Measurements from ENCODE around the gene SPINT1. TPM values are rescaled to one million over a fixed set of nuclear protein-coding genes. Genes with fewer than 3 reads are reported as not detected.

SPINT1 gene
- total RNA-seq, 1 donor = 4.2 TPM

DNA sequence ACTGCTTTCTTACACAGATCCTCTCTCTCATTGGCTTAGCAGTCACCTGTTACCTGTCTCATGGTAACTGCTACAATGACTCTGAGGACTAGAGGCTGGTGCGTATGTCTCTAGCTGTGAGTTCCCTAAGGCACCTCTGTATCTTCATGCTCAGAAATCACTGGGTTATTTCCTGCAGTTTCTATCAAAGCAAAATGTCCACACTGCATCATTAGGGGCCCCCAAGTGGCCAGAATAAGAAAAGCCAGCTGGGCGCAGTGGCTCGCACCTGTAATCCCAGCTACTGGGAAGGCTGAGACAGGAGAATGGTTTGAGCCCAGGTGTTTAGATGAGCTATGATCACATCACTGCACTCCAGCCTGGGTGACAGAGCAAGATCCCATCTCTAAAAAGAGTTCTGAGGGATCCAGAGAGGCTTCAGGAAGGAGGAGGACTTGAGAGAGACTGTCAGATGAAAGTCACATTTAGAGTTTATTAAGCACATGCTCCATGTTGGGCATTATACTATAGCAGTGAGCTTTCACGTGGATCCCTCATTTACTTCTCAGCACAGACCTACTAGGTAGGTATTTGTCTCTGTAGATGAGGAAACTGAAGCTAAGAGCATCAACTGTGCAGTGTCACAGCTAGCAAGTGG lies 48.1 kb downstream of the SPINT1 start:
- Histone ChIP-seq H3K27me3 (ENCODE audit: insufficient read depth, low read length) (no peaks in the 10 kb centered on the region), H3K9me3 (ENCODE audit: low read depth, low read length) (no peaks in the 10 kb centered on the region)

DNA sequence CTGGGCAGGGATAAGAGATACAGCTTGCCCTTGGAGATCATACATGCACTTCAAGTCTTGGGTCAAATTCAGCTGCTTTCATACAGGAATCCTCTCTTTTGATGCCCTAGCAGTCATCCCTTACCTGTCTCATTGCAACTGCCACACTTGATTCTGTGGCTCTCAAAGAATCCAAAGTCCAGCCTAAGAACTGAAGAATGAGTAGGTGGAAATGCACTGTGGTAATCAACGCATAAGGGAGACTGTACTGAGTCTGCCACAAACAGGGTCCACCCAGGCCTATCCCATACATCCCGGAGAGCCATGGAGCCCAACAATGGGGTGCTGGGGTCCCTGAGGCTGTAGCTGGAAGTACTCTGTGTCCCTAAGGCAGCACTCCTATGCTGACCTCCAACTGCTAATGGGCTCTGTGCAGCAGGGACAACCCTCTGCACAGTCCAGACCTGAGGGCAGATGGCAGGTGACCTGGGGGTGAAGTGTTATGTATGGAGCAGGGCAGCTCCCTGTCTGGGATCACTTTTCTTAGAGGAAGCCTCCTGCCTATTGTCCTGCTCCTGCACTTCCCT lies 48.7 kb downstream of the SPINT1 start:
- H3K4me1 ChIP-seq (ENCODE audit: insufficient read depth, low read length) = peaks cover 34% of the 10 kb centered on the region
- H3K27me3 ChIP-seq (ENCODE audit: insufficient read depth, low read length) = no peaks in the 10 kb centered on the region
- no peak overlapping the region for H3K4me3 ChIP-seq (ENCODE audit: low read length)

More for the DNA sequence above, 48.1 kb downstream of the SPINT1 start:
- H3K4me3 ChIP-seq (ENCODE audit: low read length) = no peak overlapping the region
- peaks cover 34% of the 10 kb centered on the region for H3K4me1 ChIP-seq (ENCODE audit: insufficient read depth, low read length)

DNA sequence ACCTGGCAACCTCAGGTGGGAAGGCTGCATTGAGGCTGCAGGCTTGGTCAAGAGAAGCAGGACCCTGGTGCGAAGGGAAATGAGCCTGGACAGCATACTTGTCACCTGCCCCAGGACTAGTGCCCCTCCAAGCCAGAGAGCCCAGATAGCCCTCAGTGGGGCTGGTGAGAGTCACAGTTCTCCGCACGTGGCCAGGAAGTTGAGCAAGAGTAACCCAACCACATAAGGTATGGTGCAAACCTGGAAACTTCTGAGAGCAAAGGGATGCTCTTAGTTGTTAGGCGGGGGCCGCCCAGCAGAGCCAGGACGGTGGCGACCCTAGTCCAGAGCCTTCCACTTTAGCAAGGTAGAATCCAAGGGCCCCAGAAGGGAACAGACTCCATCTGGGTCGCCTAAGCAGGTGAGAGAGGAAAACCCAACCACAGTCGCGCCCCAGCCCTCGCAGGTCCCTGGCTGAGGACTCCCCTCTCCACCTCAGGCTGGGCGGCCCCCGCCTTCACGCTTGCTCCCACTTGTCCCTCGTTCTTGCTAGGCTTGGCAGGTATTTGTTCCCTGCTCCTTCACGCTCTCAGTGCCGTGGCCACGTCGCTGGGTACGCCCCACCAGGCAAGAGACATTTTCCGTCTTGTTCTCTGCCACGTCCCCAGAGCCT lies 49.3 kb downstream of the SPINT1 start:
- no peaks in the 10 kb centered on the region for H3K27me3 ChIP-seq (ENCODE audit: insufficient read depth, low read length)
- H3K9me3 ChIP-seq (ENCODE audit: low read depth, low read length) = no peaks in the 10 kb centered on the region
- H3K4me3 ChIP-seq (ENCODE audit: low read length) = no peak overlapping the region
- peaks cover 34% of the 10 kb centered on the region for H3K4me1 ChIP-seq (ENCODE audit: insufficient read depth, low read length)

More for the DNA sequence above, 48.7 kb downstream of the SPINT1 start:
- no peaks in the 10 kb centered on the region for H3K9me3 ChIP-seq (ENCODE audit: low read depth, low read length)

DNA sequence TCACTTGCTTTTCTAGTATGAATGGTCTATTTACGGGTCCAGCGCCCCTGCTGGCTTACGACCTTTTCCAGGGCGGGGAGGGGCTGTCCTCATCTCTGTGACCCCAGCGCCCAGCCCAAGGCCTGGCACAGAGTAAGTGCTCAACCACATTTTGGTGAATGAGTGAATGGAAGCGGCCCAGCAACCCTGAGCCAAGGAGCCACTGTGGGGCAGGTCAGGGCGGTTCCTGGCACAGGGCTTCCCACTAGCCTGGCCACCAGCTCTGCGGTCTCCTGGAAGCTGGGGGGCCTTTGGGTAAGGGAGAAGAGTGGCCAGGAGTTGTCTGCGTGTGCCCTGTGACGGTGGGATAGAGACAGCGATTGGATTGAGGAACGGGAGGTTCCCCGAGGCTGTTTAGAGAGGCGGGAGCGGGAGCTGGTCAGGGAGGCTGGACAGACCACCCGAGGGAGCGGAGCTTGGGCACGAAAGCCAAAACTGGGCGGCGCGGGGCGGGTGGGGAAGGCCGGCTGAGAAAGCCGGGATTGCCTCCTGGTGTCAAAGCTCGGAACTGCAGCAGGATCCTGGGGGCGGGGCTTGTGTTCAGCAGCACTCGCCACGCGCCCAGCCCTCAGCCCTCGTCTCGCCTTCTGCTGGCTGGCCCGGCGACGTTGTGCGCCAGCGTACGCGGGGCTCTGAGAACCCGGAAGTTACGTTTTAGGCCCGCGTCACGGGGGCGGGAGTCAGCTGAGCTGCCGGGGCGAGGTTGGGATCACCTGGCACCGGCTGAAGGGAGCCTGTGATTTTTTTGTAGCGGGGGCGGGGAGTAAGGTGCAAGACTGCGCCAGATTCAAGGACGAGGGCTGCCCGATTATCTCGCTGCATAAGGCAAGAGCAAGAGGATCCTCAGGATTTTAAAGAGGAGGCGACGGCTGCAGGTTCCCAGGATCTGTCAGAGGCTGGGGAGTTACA lies 50.2 kb downstream of the SPINT1 start, which contains the start of gene VPS18:
Gene VPS18 (plus strand): TSS at position 718 of the 948 bp plus-strand sequence. CDS start 319 bp downstream, outside the sequence.
- no peaks in the 10 kb centered on the region for H3K9me3 ChIP-seq (ENCODE audit: low read depth, low read length)
- peaks cover 34% of the 10 kb centered on the region for H3K4me1 ChIP-seq (ENCODE audit: insufficient read depth, low read length)
- no peaks in the 10 kb centered on the region for H3K27me3 ChIP-seq (ENCODE audit: insufficient read depth, low read length)
- peak within 1 kb of the TSS; percentile 99 for H3K4me3 ChIP-seq (ENCODE audit: low read length)

DNA sequence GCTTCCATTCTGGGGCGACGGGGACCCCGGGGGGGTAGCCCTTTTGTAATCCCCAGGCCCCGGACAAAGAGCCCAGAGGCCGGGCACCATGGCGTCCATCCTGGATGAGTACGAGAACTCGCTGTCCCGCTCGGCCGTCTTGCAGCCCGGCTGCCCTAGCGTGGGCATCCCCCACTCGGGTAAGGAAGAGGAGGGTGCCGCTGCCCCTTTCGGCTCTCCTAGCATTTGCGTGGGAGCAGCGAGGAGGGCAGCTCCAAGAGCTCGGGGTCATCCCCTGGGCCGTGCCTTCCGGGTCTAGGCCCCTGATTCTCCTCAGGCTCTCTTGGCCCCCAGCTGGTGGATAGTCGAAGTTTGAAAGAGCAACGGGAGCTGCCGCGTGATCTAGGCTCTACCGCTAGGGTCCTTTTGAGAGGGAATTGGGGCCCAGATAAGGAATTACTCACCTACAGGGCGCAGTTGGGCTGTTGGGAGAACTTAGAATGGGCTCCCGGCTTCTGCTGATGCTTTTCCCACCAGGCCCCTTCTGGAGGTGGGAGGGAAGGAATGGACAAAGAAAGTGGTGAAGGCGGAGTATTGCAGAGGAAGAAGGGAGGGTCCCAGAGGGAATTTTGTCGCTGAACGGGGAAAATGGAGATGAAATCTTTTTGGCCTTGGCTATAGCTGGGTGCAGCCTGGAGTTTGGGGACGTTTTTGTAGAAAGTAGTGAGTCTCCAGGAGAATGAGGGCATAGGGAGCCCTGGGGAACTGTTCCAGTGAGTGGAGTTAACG lies 51.0 kb downstream of the SPINT1 start:
- no peaks in the 10 kb centered on the region for H3K9me3 ChIP-seq (ENCODE audit: low read depth, low read length)
- H3K27me3 ChIP-seq (ENCODE audit: insufficient read depth, low read length) = no peaks in the 10 kb centered on the region
- H3K4me3 ChIP-seq (ENCODE audit: low read length) = peak overlapping the region; percentile 99
- H3K4me1 ChIP-seq (ENCODE audit: insufficient read depth, low read length) = peaks cover 34% of the 10 kb centered on the region

DNA sequence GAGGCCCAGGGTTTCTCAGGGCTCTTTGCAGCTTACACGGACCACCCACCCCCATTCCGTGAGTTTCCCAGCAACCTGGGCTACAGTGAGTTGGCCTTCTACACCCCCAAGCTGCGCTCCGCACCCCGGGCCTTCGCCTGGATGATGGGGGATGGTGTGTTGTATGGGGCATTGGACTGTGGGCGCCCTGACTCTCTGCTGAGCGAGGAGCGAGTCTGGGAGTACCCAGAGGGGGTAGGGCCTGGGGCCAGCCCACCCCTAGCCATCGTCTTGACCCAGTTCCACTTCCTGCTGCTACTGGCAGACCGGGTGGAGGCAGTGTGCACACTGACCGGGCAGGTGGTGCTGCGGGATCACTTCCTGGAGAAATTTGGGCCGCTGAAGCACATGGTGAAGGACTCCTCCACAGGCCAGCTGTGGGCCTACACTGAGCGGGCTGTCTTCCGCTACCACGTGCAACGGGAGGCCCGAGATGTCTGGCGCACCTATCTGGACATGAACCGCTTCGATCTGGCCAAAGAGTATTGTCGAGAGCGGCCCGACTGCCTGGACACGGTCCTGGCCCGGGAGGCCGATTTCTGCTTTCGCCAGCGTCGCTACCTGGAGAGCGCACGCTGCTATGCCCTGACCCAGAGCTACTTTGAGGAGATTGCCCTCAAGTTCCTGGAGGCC lies 55.8 kb downstream of the SPINT1 start:
- no peaks in the 10 kb centered on the region for H3K9me3 ChIP-seq (ENCODE audit: low read depth, low read length)
- peaks cover 52% of the 10 kb centered on the region for H3K4me1 ChIP-seq (ENCODE audit: insufficient read depth, low read length)
- H3K27me3 ChIP-seq (ENCODE audit: insufficient read depth, low read length) = no peaks in the 10 kb centered on the region
- H3K4me3 ChIP-seq (ENCODE audit: low read length) = no peak overlapping the region

DNA sequence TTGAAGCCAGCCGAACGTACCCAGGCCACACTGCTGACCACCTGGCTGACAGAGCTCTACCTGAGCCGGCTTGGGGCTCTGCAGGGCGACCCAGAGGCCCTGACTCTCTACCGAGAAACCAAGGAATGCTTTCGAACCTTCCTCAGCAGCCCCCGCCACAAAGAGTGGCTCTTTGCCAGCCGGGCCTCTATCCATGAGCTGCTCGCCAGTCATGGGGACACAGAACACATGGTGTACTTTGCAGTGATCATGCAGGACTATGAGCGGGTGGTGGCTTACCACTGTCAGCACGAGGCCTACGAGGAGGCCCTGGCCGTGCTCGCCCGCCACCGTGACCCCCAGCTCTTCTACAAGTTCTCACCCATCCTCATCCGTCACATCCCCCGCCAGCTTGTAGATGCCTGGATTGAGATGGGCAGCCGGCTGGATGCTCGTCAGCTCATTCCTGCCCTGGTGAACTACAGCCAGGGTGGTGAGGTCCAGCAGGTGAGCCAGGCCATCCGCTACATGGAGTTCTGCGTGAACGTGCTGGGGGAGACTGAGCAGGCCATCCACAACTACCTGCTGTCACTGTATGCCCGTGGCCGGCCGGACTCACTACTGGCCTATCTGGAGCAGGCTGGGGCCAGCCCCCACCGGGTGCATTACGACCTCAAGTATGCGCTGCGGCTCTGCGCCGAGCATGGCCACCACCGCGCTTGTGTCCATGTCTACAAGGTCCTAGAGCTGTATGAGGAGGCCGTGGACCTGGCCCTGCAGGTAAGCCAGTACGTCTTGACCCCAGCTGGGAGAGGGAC lies 56.6 kb downstream of the SPINT1 start:
- Histone ChIP-seq H3K4me3 (ENCODE audit: low read length) (no peak overlapping the region), H3K9me3 (ENCODE audit: low read depth, low read length) (no peaks in the 10 kb centered on the region), H3K27me3 (ENCODE audit: insufficient read depth, low read length) (no peaks in the 10 kb centered on the region), H3K4me1 (ENCODE audit: insufficient read depth, low read length) (peaks cover 50% of the 10 kb centered on the region)

DNA sequence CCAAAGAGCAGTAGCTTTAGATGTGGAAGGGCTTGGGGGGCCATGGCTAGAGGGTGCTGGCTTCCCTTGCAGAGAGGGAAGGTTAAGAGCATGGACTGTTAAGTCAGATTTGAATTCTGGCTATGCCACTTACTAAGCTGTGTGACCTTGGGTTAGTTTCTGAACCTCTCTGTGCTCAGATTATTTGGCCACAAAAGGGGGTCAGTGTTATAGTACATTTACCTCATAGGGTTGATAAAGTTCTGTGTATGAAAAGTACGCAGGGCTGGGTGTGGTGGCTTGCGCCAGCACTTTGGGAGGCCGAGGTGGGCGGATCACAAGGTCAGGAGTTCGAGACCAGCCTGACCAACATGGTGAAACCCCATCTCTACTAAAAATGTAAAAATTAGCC lies 57.2 kb downstream of the SPINT1 start:
- H3K4me3 ChIP-seq (ENCODE audit: low read length) = no peak overlapping the region
- H3K4me1 ChIP-seq (ENCODE audit: insufficient read depth, low read length) = peaks cover 50% of the 10 kb centered on the region
- H3K9me3 ChIP-seq (ENCODE audit: low read depth, low read length) = no peaks in the 10 kb centered on the region
- H3K27me3 ChIP-seq (ENCODE audit: insufficient read depth, low read length) = no peaks in the 10 kb centered on the region

DNA sequence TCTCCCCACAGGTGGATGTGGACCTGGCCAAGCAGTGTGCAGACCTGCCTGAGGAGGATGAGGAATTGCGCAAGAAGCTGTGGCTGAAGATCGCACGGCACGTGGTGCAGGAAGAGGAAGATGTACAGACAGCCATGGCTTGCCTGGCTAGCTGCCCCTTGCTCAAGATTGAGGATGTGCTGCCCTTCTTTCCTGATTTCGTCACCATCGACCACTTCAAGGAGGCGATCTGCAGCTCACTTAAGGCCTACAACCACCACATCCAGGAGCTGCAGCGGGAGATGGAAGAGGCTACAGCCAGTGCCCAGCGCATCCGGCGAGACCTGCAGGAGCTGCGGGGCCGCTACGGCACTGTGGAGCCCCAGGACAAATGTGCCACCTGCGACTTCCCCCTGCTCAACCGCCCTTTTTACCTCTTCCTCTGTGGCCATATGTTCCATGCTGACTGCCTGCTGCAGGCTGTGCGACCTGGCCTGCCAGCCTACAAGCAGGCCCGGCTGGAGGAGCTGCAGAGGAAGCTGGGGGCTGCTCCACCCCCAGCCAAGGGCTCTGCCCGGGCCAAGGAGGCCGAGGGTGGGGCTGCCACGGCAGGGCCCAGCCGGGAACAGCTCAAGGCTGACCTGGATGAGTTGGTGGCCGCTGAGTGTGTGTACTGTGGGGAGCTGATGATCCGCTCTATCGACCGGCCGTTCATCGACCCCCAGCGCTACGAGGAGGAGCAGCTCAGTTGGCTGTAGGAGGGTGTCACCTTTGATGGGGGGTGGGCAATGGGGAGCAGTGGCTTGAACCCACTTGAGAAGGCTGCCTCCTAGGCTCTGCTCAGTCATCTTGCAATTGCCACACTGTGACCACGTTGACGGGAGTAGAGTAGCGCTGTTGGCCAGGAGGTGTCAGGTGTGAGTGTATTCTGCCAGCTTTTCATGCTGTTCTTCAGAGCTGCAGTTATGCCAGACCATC lies 59.0 kb downstream of the SPINT1 start:
- H3K4me3 ChIP-seq (ENCODE audit: low read length) = peak overlapping the region; percentile 0
- no peaks in the 10 kb centered on the region for H3K27me3 ChIP-seq (ENCODE audit: insufficient read depth, low read length)
- H3K4me1 ChIP-seq (ENCODE audit: insufficient read depth, low read length) = peaks cover 66% of the 10 kb centered on the region
- H3K9me3 ChIP-seq (ENCODE audit: low read depth, low read length) = no peaks in the 10 kb centered on the region

DNA sequence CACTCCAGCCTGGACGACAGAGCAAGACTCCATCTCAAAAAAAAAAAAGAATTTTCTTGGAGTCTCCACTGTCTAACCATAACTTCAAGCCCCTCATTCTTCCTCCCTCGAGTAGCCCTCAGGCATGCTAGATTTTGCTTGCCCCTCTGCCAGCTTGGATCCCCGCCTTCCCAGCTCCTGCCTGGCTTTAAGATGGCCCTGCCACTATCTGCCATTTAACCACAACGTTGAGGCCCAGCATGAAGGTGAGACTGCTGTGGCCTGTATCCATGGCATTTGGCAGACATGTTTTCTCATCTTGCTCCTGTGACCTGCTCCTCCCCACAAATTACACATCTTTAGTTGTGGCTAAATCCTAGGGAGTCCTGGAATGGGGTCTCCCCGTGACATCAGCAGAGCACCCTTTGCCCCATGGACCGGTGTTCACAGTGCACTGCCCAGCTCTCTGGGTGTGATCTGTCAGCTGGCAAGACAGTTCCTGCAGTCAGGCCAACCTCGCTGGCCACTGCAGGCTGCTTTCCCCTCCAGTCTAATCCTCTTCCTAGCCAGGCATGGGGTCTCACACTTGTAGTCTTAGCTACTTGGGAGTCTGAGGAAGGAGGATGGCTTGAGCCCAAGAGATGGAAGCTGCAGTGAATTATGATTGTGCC lies 60.8 kb downstream of the SPINT1 start:
- H3K4me3 ChIP-seq (ENCODE audit: low read length) = no peak overlapping the region
- no peaks in the 10 kb centered on the region for H3K27me3 ChIP-seq (ENCODE audit: insufficient read depth, low read length)
- no peaks in the 10 kb centered on the region for H3K9me3 ChIP-seq (ENCODE audit: low read depth, low read length)
- peaks cover 75% of the 10 kb centered on the region for H3K4me1 ChIP-seq (ENCODE audit: insufficient read depth, low read length)

DNA sequence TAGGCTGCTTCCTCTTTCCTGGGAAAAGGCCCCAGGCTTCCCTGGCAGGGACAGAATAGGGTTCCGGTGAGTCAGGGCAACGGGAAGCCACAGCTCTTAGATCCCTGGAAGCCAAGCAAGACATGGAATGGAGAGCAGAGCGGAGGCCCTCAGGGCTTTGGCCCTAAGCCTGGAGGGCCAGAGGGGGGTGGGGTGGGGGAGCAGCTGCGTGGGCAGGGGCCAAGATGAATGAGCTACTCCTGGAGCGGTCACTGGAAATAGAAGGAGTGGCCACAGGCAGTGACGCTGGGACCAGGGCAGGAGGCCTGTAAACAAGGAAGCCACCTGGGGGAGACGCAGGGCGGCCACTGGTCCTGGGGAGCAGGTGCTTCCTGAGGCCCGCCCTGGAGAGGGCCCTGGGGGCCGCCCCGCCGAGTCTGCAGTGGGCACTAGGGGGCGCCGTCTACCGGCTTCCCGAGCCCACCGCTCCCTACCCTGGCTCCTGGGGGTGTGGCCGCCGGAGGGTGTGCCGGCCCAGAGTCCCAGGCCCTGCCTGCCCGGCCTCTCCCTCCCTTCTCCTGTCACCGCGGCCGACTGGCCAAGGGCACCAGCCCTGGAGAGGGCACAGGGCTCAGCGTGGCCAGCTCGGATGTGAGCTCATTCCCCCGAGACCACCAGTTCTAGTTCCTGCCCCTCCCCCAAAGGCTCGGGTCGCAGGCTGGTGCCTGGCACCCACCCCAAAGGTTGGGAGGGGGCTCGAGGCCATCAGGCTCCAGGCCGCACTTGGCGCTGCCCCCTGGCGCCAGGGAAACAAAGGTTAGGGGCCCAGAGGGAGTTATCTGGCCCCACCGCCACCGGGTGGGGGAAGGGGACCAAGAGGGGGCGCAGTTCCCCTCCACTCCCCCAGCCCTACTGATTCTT lies 62.5 kb downstream of the SPINT1 start:
- H3K4me3 ChIP-seq (ENCODE audit: low read length) = peak overlapping the region; percentile 44
- no peaks in the 10 kb centered on the region for H3K9me3 ChIP-seq (ENCODE audit: low read depth, low read length)
- H3K4me1 ChIP-seq (ENCODE audit: insufficient read depth, low read length) = peaks cover 87% of the 10 kb centered on the region
- H3K27me3 ChIP-seq (ENCODE audit: insufficient read depth, low read length) = no peaks in the 10 kb centered on the region

Data from mononuclear cell (primary cell).